Right lung (tissue), 5 donors: ENCODE measurements around the gene SH3GL3. TPM values are rescaled to one million over a fixed set of nuclear protein-coding genes. Genes with fewer than 3 reads are reported as not detected.

Experiments used
- polyA plus RNA-seq, 5 donors: library from polyadenylated mRNA; unstranded; fragments of 120-200 nt; gene quantifications; one replicate each; pipeline versions ENCODE4 v1.2.1 to v1.2.3, GENCODE V29; 2013; ENCODE audit warnings: inconsistent platforms in 1 of 5, low replicate concordance in 1 of 5; ENCODE audit not compliant: insufficient read length in 5 of 5, insufficient read depth in 1 of 5

The SH3GL3 gene
- polyA plus RNA-seq, 5 donors, result 8.0 to 18.6 (median 11.9) TPM

Other genes with a start within 250 kb of the SH3GL3 start
- gene HDGFL3, start 239.5 kb upstream of the SH3GL3 start, polyA plus RNA-seq, result 100 to 1,000 TPM in 3 of 5 donors, 10 to 100 TPM in 2; 80.7 to 117 (median 101) TPM
- 1 to 10 TPM in 3 of 5 donors, under 1 TPM in 2; 0.55 to 1.7 (median 1.4) TPM for gene BNC1, start 162.7 kb upstream of the SH3GL3 start, polyA plus RNA-seq
- gene ADAMTSL3, start 206.8 kb downstream of the SH3GL3 start, polyA plus RNA-seq, result 10 to 100 TPM; 15.3 to 30.4 (median 20.0) TPM